ENCODE results near the gene UNC13A.

- TF ChIP-seq EZH2phosphoT487 (conservative IDR thresholded peaks at IDR 0.05; ENCODE audit: low read length): no peak
- no peak for TF ChIP-seq CTCF (IDR thresholded peaks at IDR 0.05; ENCODE audit: insufficient read depth, low read length, poor library complexity, severe bottlenecking)
Measured at GRCh38 chr19:17570791-17571190, 117.4 kb downstream of the UNC13A start.
